CD4-positive, alpha-beta T cell (primary cell): ENCODE measurements around the gene METTL9. TPM values are rescaled to one million over a fixed set of nuclear protein-coding genes. Genes with fewer than 3 reads are reported as not detected.

Source experiments
- ATAC-seq: fragments of 200-7000 bp; cut with Tn5 transposase; one replicate; pipeline ENCODE4 v1.10.0; 2022; ENCODE audit warnings: mild to moderate bottlenecking; ENCODE audit not compliant: poor library complexity
- CTCF ChIA-PET: fragments of 350-600 bp; sonication (Branson Sonifier 250); formaldehyde crosslinking; loops from one replicate; lab custom pipeline; 2021; ENCODE audit warnings: antibody characterized with exemption, inconsistent platforms; lab: Charles Lee
- POLR2A ChIA-PET: fragments of 350-600 bp; sonication (Branson Sonifier 250); formaldehyde crosslinking; loops from one replicate; lab custom pipeline; 2021; ENCODE audit warnings: antibody characterized with exemption, inconsistent platforms; lab: Charles Lee
- DNase-seq, 14 experiments: peaks; one replicate each; pipeline ENCODE4 v3.0.0-alpha.2; 2013 to 2020; ENCODE audit warnings: mixed read lengths in 2 of 14
- H3K27ac ChIP-seq, 2 donors: one replicate each; pipeline versions ENCODE4 v1.5.1 to v1.7.0; 2013; ENCODE audit warnings: low read length in 2 of 2, low read depth in 1 of 2, mild to moderate bottlenecking in 1 of 2
- H3K27me3 ChIP-seq, 2 experiments: 1 replicate in 1 of 2; 2 replicates in 1 of 2; pipeline versions ENCODE4 v1.6.1 to v1.7.0; 2013; ENCODE audit warnings: low read length in 2 of 2, control low read depth in 1 of 2, mild to moderate bottlenecking in 1 of 2, moderate library complexity in 1 of 2; ENCODE audit not compliant: insufficient read depth in 2 of 2, control insufficient read depth in 1 of 2
- H3K36me3 ChIP-seq: one replicate; pipeline ENCODE4 v1.6.1; 2013; ENCODE audit warnings: low read length, control low read depth; ENCODE audit not compliant: insufficient read depth
- H3K4me1 ChIP-seq: one replicate; pipeline ENCODE4 v1.6.1; 2013; ENCODE audit warnings: low read length, control low read depth; ENCODE audit not compliant: insufficient read depth
- H3K4me3 ChIP-seq: one replicate; pipeline ENCODE4 v1.5.1; 2013; ENCODE audit warnings: mild to moderate bottlenecking, low read length, moderate library complexity
- H3K9me3 ChIP-seq, 2 experiments: 1 replicate in 1 of 2; 2 replicates in 1 of 2; pipeline versions ENCODE4 v1.6.1 to v1.7.0; 2013; ENCODE audit warnings: low read length in 2 of 2, mild to moderate bottlenecking in 2 of 2, control low read depth in 1 of 2, moderate library complexity in 1 of 2; ENCODE audit not compliant: control insufficient read depth in 1 of 2, insufficient read depth in 1 of 2
- H3K27ac Mint-ChIP-seq: one replicate; pipeline ENCODE4 v1.8.0; 2020; ENCODE audit warnings: mixed read lengths
- H3K27me3 Mint-ChIP-seq: one replicate; pipeline ENCODE4 v1.8.0; 2021; ENCODE audit warnings: mixed read lengths
- H3K36me3 Mint-ChIP-seq: one replicate; pipeline ENCODE4 v1.8.0; 2021; ENCODE audit warnings: low read depth, mixed read lengths
- H3K4me1 Mint-ChIP-seq: one replicate; pipeline ENCODE4 v1.8.0; 2021; ENCODE audit warnings: low read depth, mixed read lengths
- H3K4me3 Mint-ChIP-seq: one replicate; pipeline ENCODE4 v1.8.0; 2020; ENCODE audit warnings: mild to moderate bottlenecking, mixed read lengths
- H3K9me3 Mint-ChIP-seq: one replicate; pipeline ENCODE4 v1.8.0; 2020; ENCODE audit warnings: mixed read lengths
- intact Hi-C, 2 experiments: fragments of 100-400 bp; cut with DNase I in 1 of 2; cut with micrococcal nuclease in 1 of 2; formaldehyde crosslinking; loops; one replicate each; pipeline versions ENCODE4 v1.15.1 to v1.9.0; 2023 to 2025; cut with DNase I, micrococcal nuclease
- total RNA-seq, 174 experiments: library from RNA in 2 of 174; stranded (reverse) in 2 of 174; gene quantifications; one replicate each; pipeline ENCODE4 v1.2.3 and lab custom pipeline; 2021 to 2026
- TF ChIP-seq, protein P1 (sequence below): fragments of 200-600 bp; IDR thresholded peaks from one replicate; pipeline ENCODE4 v1.8.0; 2022; ENCODE audit warnings: antibody characterized with exemption, mild to moderate bottlenecking

Gene METTL9
- total RNA-seq, 2 experiments from 2014 or later: 78.4 to 86.7 TPM

DNA sequence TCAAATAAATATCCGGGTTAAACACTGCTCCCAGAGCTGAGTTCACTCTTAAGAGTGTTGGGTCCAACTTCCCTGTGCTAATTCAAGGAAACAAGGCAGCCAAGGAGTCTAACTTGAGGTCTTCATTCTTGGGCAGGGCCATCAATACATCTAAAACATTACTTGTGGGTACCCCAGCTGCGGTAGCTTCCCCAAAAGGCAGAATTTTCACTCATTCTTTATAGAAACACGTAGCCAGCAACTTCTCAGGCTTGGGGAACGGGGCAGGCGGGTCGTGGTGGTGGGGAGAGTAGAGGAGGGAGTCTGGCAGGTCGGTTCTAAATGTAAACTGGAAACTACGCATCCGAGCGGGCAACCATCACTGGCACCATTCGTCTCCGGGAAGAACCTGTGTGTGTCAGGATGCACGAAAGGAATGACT is 666 bp upstream of the METTL9 start:
- Mint-ChIP-seq H3K4me1 (peaks cover 54% of the 10 kb centered on the region), H3K9me3 (no peaks in the 10 kb centered on the region), H3K27ac (peak overlapping the region; percentile 89), H3K4me3 (peak overlapping the region; percentile 98), H3K36me3 (peaks cover 21% of the 10 kb centered on the region), H3K27me3 (no peaks in the 10 kb centered on the region)
- ATAC-seq: peak; percentile 12
- H3K4me1 ChIP-seq: peaks cover 32% of the 10 kb centered on the region
- H3K9me3 ChIP-seq: no peaks in the 10 kb centered on the region
- no peaks in the 10 kb centered on the region for H3K36me3 ChIP-seq
- peak overlapping the region; percentile 85 for H3K4me3 ChIP-seq
- DNase-seq: peak in 8 of 14 experiments; percentile 9 to 41 (median 22)
- H3K27ac ChIP-seq: peak overlapping the region; percentile 85 to 86
- POLR2A ChIA-PET: interaction anchor here (1.0 to 3.0 kb wide), 8 partner anchors 10 to 591 kb away, joined by 3 to 22 read pairs (median 6); no protein-coding TSS in a partner anchor
- TF ChIP-seq, protein P1, sequence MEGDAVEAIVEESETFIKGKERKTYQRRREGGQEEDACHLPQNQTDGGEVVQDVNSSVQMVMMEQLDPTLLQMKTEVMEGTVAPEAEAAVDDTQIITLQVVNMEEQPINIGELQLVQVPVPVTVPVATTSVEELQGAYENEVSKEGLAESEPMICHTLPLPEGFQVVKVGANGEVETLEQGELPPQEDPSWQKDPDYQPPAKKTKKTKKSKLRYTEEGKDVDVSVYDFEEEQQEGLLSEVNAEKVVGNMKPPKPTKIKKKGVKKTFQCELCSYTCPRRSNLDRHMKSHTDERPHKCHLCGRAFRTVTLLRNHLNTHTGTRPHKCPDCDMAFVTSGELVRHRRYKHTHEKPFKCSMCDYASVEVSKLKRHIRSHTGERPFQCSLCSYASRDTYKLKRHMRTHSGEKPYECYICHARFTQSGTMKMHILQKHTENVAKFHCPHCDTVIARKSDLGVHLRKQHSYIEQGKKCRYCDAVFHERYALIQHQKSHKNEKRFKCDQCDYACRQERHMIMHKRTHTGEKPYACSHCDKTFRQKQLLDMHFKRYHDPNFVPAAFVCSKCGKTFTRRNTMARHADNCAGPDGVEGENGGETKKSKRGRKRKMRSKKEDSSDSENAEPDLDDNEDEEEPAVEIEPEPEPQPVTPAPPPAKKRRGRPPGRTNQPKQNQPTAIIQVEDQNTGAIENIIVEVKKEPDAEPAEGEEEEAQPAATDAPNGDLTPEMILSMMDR: no peak
- CTCF ChIA-PET: interaction anchor here (1.0 to 1.2 kb wide), 3 partner anchors 10 to 45 kb away, joined by 3 read pairs; no protein-coding TSS in a partner anchor
- intact Hi-C loops: loop anchor here (1.0 to 10.0 kb wide), 5 partner anchors 47 to 1550 kb away; partner anchors contain the start of genes MOSMO (in 1 of the 2) and USP31 (in 1 of the 2)
- no peaks in the 10 kb centered on the region for H3K27me3 ChIP-seq

DNA sequence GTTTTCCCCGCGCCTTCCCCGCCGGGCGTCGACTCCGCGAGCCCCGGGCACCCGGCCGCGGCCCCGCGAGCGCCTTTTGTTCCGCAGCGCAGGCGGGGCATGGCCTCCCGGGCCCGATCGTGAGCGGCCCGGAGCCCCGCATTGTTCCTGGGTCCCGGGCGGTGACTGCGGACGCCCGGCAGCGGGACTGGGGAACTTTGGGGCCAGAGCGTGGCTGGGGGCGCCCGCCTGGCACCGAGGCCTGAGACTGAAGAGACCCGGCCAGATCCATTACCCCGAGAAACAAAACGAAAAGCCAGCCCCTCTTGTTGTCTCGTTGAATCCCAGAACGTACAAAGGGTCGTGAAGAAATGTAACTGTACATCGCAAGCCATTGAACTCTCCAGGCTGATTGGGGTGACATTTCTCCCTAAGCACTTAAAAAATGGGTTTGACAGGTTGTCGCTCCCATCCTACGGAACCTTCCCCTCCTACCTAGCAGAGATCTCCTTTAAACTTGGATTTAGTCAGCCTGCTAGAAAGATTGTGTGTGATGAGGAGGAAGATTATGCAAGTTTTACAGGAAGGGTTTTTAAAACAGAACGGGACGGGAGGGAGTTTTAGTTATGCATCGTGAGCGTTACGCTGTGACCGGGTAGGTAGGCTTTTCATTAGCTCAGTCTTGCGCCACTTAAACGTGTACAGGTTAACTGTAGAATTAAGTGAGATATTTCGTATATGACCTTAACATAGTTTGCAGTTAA is 825 bp downstream of the METTL9 start:
- H3K36me3 Mint-ChIP-seq: peaks cover 21% of the 10 kb centered on the region
- H3K27me3 Mint-ChIP-seq: no peaks in the 10 kb centered on the region
- peaks cover 65% of the 10 kb centered on the region for H3K4me1 Mint-ChIP-seq
- Histone ChIP-seq H3K27me3 (no peaks in the 10 kb centered on the region), H3K36me3 (no peaks in the 10 kb centered on the region), H3K4me3 (peak overlapping the region; percentile 85), H3K9me3 (no peaks in the 10 kb centered on the region), H3K27ac (peak overlapping the region; percentile 68 to 86), H3K4me1 (peaks cover 33% of the 10 kb centered on the region)
- peak overlapping the region; percentile 90 for H3K4me3 Mint-ChIP-seq
- no peaks in the 10 kb centered on the region for H3K9me3 Mint-ChIP-seq
- ChIA-PET POLR2A (interaction anchor here (0.6 to 3.0 kb wide), 12 partner anchors 9 to 590 kb away, joined by 3 to 22 read pairs (median 6); no protein-coding TSS in a partner anchor), CTCF (interaction anchor here (1.0 to 2.0 kb wide), 4 partner anchors 39 to 57 kb away, joined by 3 to 5 read pairs (median 4); no protein-coding TSS in a partner anchor)
- ATAC-seq: peak; percentile 16
- intact Hi-C loops: loop anchor here (1.0 to 5.0 kb wide), 2 partner anchors 40 to 352 kb away; partner anchors contain the start of gene UQCRC2 (in 1 of the 2)
- peak overlapping the region; percentile 85 for H3K27ac Mint-ChIP-seq
- TF ChIP-seq, protein P1: no peak
- DNase-seq: peak in 6 of 14 experiments; percentile 9 to 62 (median 42)

DNA sequence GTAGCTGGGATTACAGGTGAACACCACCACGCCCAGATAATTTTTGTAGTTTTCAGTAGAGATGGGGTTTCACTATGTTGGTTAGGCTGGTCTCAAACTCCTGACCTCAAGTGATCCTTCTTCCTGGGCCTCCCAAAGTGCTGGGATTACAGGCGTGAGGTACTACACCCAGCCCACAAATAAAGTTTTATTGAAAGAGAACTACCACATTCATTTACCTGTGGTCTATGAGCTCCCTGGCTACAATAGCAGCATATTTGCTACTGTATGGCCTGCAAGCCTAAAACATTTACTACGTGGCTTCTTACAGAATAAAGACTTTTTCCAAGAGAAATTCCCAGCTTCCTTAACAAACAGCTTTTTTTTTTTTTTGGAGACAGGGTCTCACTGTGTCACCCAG is 3.4 kb downstream of the METTL9 start:
- intact Hi-C loops: loop anchor here in 1 of 2 experiments (5.0 kb wide), 1 partner anchor 350 kb away; the partner anchor contains the start of gene UQCRC2
- TF ChIP-seq, protein P1: no peak
- Histone ChIP-seq H3K4me3 (no peak overlapping the region), H3K27me3 (no peaks in the 10 kb centered on the region), H3K27ac (no peak overlapping the region), H3K36me3 (no peaks in the 10 kb centered on the region), H3K9me3 (no peaks in the 10 kb centered on the region), H3K4me1 (peaks cover 47% of the 10 kb centered on the region)
- no peak for ATAC-seq
- ChIA-PET CTCF (interaction anchor here (0.5 to 1.6 kb wide), 2 partner anchors 22 to 100 kb away, joined by 3 to 4 read pairs; no protein-coding TSS in a partner anchor), POLR2A (interaction anchor here (1.4 kb wide), 1 partner anchor 38 kb away, joined by 4 read pairs; no protein-coding TSS in a partner anchor)
- Mint-ChIP-seq H3K27me3 (no peaks in the 10 kb centered on the region), H3K4me1 (peaks cover 77% of the 10 kb centered on the region), H3K36me3 (peaks cover 21% of the 10 kb centered on the region), H3K9me3 (no peaks in the 10 kb centered on the region), H3K4me3 (no peak overlapping the region), H3K27ac (no peak overlapping the region)
- DNase-seq: no peak
